Tibial nerve (tissue), 4 donors: Measurements from ENCODE around the gene NFATC2. TPM values are rescaled to one million over a fixed set of nuclear protein-coding genes. Genes with fewer than 3 reads are reported as not detected.

Experiments used
- DNase-seq, 2 donors: peaks; one replicate each; pipeline ENCODE4 v3.0.0-alpha.2; 2019; ENCODE audit warnings: low spot score in 2 of 2
- H3K27ac ChIP-seq, 4 donors: fragments of 200-600 bp; sonication (generic) in 3 of 4; one replicate each; pipeline ENCODE4 v1.5.1; 2017 to 2019; ENCODE audit warnings: mild to moderate bottlenecking in 1 of 4
- H3K27me3 ChIP-seq, 2 donors: fragments of 200-600 bp; sonication (generic) in 1 of 2; one replicate each; pipeline versions ENCODE4 v1.5.1 to v1.6.0; 2017 to 2019
- H3K36me3 ChIP-seq, 3 donors: fragments of 200-600 bp; sonication (generic); one replicate each; pipeline ENCODE4 v1.5.1; 2018 to 2019
- H3K4me1 ChIP-seq, 4 donors: fragments of 200-600 bp; sonication (generic) in 3 of 4; one replicate each; pipeline ENCODE4 v1.5.1; 2017 to 2019
- H3K4me3 ChIP-seq, 4 donors: fragments of 200-600 bp; sonication (generic) in 3 of 4; one replicate each; pipeline ENCODE4 v1.5.1; 2017 to 2019; ENCODE audit warnings: mild to moderate bottlenecking in 1 of 4, moderate library complexity in 1 of 4
- H3K9me3 ChIP-seq, 4 donors: fragments of 200-600 bp; sonication (generic) in 3 of 4; one replicate each; pipeline ENCODE4 v1.5.1; 2017 to 2019
- CTCF ChIP-seq, 5 experiments: fragments of 200-600 bp in 3 of 5; fragments of 450-650 bp in 2 of 5; sonication (generic) in 3 of 5; IDR thresholded peaks; one replicate each; pipeline ENCODE4 v1.5.1; 2016 to 2019; ENCODE audit warnings: antibody characterized with exemption in 5 of 5, mild to moderate bottlenecking in 3 of 5, moderate library complexity in 2 of 5
- EP300 ChIP-seq, 2 donors: sonication (generic); formaldehyde crosslinking; IDR thresholded peaks; one replicate each; pipeline ENCODE4 v1.6.1; 2017; ENCODE audit warnings: antibody characterized with exemption in 2 of 2, mild to moderate bottlenecking in 1 of 2
- POLR2A ChIP-seq, 2 donors: fragments of 450-650 bp; IDR thresholded peaks; one replicate each; pipeline ENCODE4 v1.6.1; 2017; ENCODE audit warnings: antibody characterized with exemption in 2 of 2, mild to moderate bottlenecking in 2 of 2, moderate library complexity in 2 of 2
- WGBS, 2 donors: methylation state at CpG; one replicate each; pipeline ENCODE4 v1.1.5; 2018; 5-methylcytosine and 5-hydroxymethylcytosine counted together
- total RNA-seq, 4 donors: library from RNA; depleted of rRNA; stranded (reverse); fragments of >200 nt; gene quantifications; one replicate each; pipeline ENCODE4 v1.1.0, GENCODE V29; 2016

The NFATC2 gene
- total RNA-seq, 4 donors from 2014 or later = 6.0 to 11.5 (median 7.7) TPM

GRCh38 chr20:51419646-51420045 is 122.9 kb downstream of the NFATC2 start:
- no peaks in the 10 kb centered on the region for H3K36me3 ChIP-seq
- peaks cover 0 to 18% (median 3%) of the 10 kb centered on the region in 4 donors for H3K4me1 ChIP-seq
- 77 to 82% methylated on average over 4 of the region's 4 CpGs for WGBS, 2 donors
- no peak overlapping the region for H3K27ac ChIP-seq
- H3K4me3 ChIP-seq = no peak overlapping the region
- TF ChIP-seq EP300 (IDR thresholded peaks at IDR 0.05) (no peak), CTCF (IDR thresholded peaks at IDR 0.05) (no peak), POLR2A (IDR thresholded peaks at IDR 0.05) (no peak)
- DNase-seq = no peak
- no peaks in the 10 kb centered on the region for H3K27me3 ChIP-seq
- H3K9me3 ChIP-seq = no peaks in the 10 kb centered on the region

- TF ChIP-seq CTCF (IDR thresholded peaks at IDR 0.05) = no peak
- no peak for TF ChIP-seq EP300 (IDR thresholded peaks at IDR 0.05)
- TF ChIP-seq POLR2A (IDR thresholded peaks at IDR 0.05) = no peak
These were observed 123.3 kb downstream of the NFATC2 start for GRCh38 chr20:51419231-51419630.

GRCh38 chr20:51418137-51418529 is 124.4 kb downstream of the NFATC2 start:
- no peaks in the 10 kb centered on the region for H3K36me3 ChIP-seq
- H3K4me1 ChIP-seq = peaks cover 0 to 20% (median 15%) of the 10 kb centered on the region in 4 donors
- 95 to 98% methylated on average over 4 of the region's 4 CpGs for WGBS, 2 donors
- TF ChIP-seq EP300 (IDR thresholded peaks at IDR 0.05) (no peak), POLR2A (IDR thresholded peaks at IDR 0.05) (no peak), CTCF (IDR thresholded peaks at IDR 0.05) (no peak)
- no peaks in the 10 kb centered on the region for H3K9me3 ChIP-seq
- H3K27ac ChIP-seq = no peak overlapping the region
- no peak for DNase-seq
- H3K27me3 ChIP-seq = no peaks in the 10 kb centered on the region
- no peak overlapping the region for H3K4me3 ChIP-seq

More at GRCh38 chr20:51419231-51419630, 123.3 kb downstream of the NFATC2 start:
- Histone ChIP-seq H3K27ac (no peak overlapping the region), H3K4me1 (peaks cover 0 to 19% (median 7%) of the 10 kb centered on the region in 4 donors), H3K36me3 (no peaks in the 10 kb centered on the region), H3K9me3 (no peaks in the 10 kb centered on the region), H3K27me3 (no peaks in the 10 kb centered on the region), H3K4me3 (no peak overlapping the region)
- 87 to 95% methylated on average over 2 of the region's 2 CpGs for whole genome bisulfite sequencing, 2 donors
- no peak for DNase-seq

- TF ChIP-seq CTCF (IDR thresholded peaks at IDR 0.05) (no peak), POLR2A (IDR thresholded peaks at IDR 0.05) (no peak), EP300 (IDR thresholded peaks at IDR 0.05) (no peak)
- 79 to 81% methylated on average over 21 of the region's 21 CpGs for WGBS, 2 donors
- Histone ChIP-seq H3K4me3 (no peak overlapping the region), H3K27me3 (no peaks in the 10 kb centered on the region), H3K9me3 (no peaks in the 10 kb centered on the region), H3K27ac (peak overlapping the region in 1 of 4 donors; percentile 31), H3K36me3 (no peaks in the 10 kb centered on the region), H3K4me1 (peaks cover 0 to 25% (median 21%) of the 10 kb centered on the region in 4 donors)
- no peak for DNase-seq
These were observed 125.0 kb downstream of the NFATC2 start for GRCh38 chr20:51417250-51418136.

GRCh38 chr20:51416532-51417249 is 125.8 kb downstream of the NFATC2 start:
- Histone ChIP-seq H3K9me3 (no peaks in the 10 kb centered on the region), H3K36me3 (no peaks in the 10 kb centered on the region), H3K4me1 (peaks cover 0 to 33% (median 29%) of the 10 kb centered on the region in 4 donors), H3K27me3 (no peaks in the 10 kb centered on the region), H3K4me3 (no peak overlapping the region), H3K27ac (peak overlapping the region in 1 of 4 donors; percentile 31)
- WGBS, 2 donors = 80 to 81% methylated on average over 6 of the region's 6 CpGs
- no peak for TF ChIP-seq CTCF (IDR thresholded peaks at IDR 0.05)
- no peak for TF ChIP-seq EP300 (IDR thresholded peaks at IDR 0.05)
- no peak for TF ChIP-seq POLR2A (IDR thresholded peaks at IDR 0.05)
- no peak for DNase-seq
